ENCODE data around the gene DUSP1.

DUSP1 gene

DNA sequence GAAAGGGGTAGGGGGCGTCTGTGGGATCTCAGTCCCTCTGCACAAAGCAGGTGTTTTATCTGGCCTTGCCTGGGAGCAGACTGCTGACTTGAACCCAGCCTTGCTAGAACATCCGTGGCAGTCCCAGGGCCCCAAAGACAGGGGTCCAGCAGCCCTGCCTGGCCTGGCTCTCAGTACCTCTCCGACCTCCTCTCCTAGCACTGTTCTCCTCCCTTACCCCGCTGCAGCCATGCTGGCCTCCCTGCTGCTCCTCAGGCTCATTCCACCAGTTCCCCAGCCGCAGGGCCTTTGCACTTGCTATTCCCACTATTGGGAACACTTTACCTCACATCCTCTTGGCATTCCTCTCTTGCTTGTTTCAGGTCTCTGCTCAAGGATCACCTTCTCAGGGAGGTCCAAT lies 45.2 kb downstream of the DUSP1 start:
- no peak for TF ChIP-seq CEBPB (IDR thresholded peaks at IDR 0.05)
- TF ChIP-seq TCF12 (IDR thresholded peaks at IDR 0.05; ENCODE audit: low read depth): no peak
- TF ChIP-seq YY1 (IDR thresholded peaks at IDR 0.05; ENCODE audit: low read depth): no peak
- no peak for TF ChIP-seq TEAD4 (IDR thresholded peaks at IDR 0.05)
- TF ChIP-seq, protein P1, sequence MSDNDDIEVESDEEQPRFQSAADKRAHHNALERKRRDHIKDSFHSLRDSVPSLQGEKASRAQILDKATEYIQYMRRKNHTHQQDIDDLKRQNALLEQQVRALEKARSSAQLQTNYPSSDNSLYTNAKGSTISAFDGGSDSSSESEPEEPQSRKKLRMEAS (IDR thresholded peaks at IDR 0.05): no peak
- TF ChIP-seq NFIC (IDR thresholded peaks at IDR 0.05): no peak
- no peak for TF ChIP-seq CREB1 (IDR thresholded peaks at IDR 0.05; ENCODE audit: low read depth)
- no peak for TF ChIP-seq EGR1 (IDR thresholded peaks at IDR 0.05)
- no peak for TF ChIP-seq REST (IDR thresholded peaks at IDR 0.05; ENCODE audit: low read depth)
- TF ChIP-seq FOXM1 (IDR thresholded peaks at IDR 0.05; ENCODE audit: borderline replicate concordance, low read depth): no peak
- TF ChIP-seq EP300 (IDR thresholded peaks at IDR 0.05; ENCODE audit: borderline replicate concordance): no peak
- no peak for TF ChIP-seq RAD21 (IDR thresholded peaks at IDR 0.05; ENCODE audit: low read depth)
- no peak for TF ChIP-seq TAF1 (IDR thresholded peaks at IDR 0.05; ENCODE audit: low read depth)

DNA sequence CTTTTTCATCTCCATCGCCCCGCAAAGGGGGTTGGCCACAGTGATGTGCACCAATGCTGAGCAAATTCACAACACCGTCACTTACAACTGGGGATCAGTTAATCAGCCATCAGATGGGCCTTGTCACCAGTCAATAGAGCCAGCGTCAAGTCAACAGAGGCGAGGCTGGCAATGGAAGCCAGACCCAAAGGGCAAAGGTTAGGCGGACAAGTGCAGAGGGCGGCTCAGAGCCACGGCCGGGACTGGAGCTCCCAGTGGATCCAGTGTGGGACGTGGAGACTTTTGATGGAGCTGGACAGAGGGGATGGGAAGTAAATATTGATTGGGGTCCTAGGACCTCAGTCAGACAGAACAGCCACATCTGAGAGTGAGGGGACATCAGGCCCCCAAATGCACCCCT lies 45.7 kb downstream of the DUSP1 start:
- no peak for TF ChIP-seq TCF12 (IDR thresholded peaks at IDR 0.05; ENCODE audit: low read depth)
- TF ChIP-seq EP300 (IDR thresholded peaks at IDR 0.05; ENCODE audit: borderline replicate concordance): no peak
- TF ChIP-seq NFIC (IDR thresholded peaks at IDR 0.05): no peak
- no peak for TF ChIP-seq EGR1 (IDR thresholded peaks at IDR 0.05)
- TF ChIP-seq CREB1 (IDR thresholded peaks at IDR 0.05; ENCODE audit: low read depth): no peak

DNA sequence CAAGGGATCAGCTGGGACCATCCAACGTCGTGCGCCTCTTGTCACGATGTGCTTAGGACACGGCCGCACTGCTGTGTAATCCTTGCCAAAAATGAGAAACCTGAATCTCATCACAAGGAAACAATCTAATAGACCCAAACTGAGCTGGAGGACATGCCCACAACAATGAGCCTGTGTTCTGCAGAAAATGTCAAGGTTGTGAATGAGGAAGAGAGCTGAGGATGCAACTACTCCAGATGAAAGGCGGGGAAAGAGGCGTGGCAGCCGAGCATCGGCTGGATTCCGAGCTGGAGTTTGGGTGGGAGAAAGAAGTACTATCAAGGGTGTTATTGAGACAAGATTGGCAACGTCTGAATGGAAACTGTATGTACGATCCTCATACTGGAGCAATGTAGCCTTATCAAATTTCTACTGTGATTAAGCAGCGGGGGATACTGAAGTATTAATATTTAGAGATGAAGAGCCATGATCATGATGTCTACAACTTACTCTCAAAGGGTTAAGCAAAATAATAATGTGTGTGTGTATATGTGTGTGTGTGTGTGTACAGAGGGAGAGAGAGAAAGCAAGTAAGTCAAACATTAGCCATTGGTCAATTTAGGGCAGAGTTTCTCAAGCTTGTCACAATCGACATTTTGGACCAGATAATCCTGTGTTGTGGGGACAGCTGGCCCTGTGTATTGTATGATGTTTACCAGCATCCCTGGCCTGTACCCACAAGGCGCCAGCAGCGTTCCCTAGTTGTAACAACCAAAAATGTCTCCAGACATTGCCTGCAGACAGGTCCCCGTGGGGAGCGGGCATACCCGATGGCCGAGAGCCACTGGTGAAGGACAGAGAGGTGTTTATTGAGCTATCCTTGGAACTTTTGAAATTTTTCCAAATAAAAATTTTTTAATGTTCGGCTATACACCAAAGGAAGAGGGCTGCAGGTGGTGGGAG lies 46.5 kb downstream of the DUSP1 start:
- no peak for TF ChIP-seq FOXM1 (IDR thresholded peaks at IDR 0.05; ENCODE audit: borderline replicate concordance, low read depth)
- TF ChIP-seq, protein P1 (IDR thresholded peaks at IDR 0.05): no peak

- no peak for TF ChIP-seq NFIC (IDR thresholded peaks at IDR 0.05)
- no peak for TF ChIP-seq TCF12 (IDR thresholded peaks at IDR 0.05; ENCODE audit: low read depth)
- TF ChIP-seq EGR1 (IDR thresholded peaks at IDR 0.05): no peak
- TF ChIP-seq REST (IDR thresholded peaks at IDR 0.05; ENCODE audit: low read depth): no peak
- no peak for TF ChIP-seq CEBPB (IDR thresholded peaks at IDR 0.05)
- no peak for TF ChIP-seq ZBTB7A (IDR thresholded peaks at IDR 0.05; ENCODE audit: low read depth)
- TF ChIP-seq TAF1 (IDR thresholded peaks at IDR 0.05; ENCODE audit: low read depth): no peak
- no peak for TF ChIP-seq TEAD4 (IDR thresholded peaks at IDR 0.05)
- no peak for TF ChIP-seq FOXM1 (IDR thresholded peaks at IDR 0.05; ENCODE audit: borderline replicate concordance, low read depth)
Observed at GRCh38 chr5:172723508-172723907, 47.5 kb downstream of the DUSP1 start.

GRCh38 chr5:172722327-172722815 lies 48.6 kb downstream of the DUSP1 start:
- TF ChIP-seq EP300 (IDR thresholded peaks at IDR 0.05; ENCODE audit: borderline replicate concordance): no peak
- no peak for TF ChIP-seq NFIC (IDR thresholded peaks at IDR 0.05)
- TF ChIP-seq TAF1 (IDR thresholded peaks at IDR 0.05; ENCODE audit: low read depth): no peak
- TF ChIP-seq, protein P2, sequence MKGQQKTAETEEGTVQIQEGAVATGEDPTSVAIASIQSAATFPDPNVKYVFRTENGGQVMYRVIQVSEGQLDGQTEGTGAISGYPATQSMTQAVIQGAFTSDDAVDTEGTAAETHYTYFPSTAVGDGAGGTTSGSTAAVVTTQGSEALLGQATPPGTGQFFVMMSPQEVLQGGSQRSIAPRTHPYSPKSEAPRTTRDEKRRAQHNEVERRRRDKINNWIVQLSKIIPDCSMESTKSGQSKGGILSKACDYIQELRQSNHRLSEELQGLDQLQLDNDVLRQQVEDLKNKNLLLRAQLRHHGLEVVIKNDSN (IDR thresholded peaks at IDR 0.05): no peak
- no peak for TF ChIP-seq REST (IDR thresholded peaks at IDR 0.05; ENCODE audit: low read depth)
- no peak for TF ChIP-seq TCF12 (IDR thresholded peaks at IDR 0.05; ENCODE audit: low read depth)
- TF ChIP-seq YY1 (IDR thresholded peaks at IDR 0.05; ENCODE audit: low read depth): no peak
- no peak for TF ChIP-seq EGR1 (IDR thresholded peaks at IDR 0.05)
- TF ChIP-seq RAD21 (IDR thresholded peaks at IDR 0.05; ENCODE audit: low read depth): no peak
- TF ChIP-seq FOXM1 (IDR thresholded peaks at IDR 0.05; ENCODE audit: borderline replicate concordance, low read depth): no peak
- no peak for TF ChIP-seq CEBPB (IDR thresholded peaks at IDR 0.05)
- TF ChIP-seq CREB1 (IDR thresholded peaks at IDR 0.05; ENCODE audit: low read depth): no peak

All from Ishikawa (cell line).